HepG2 (cell line): ENCODE measurements around the gene GCLC. TPM values are rescaled to one million over a fixed set of nuclear protein-coding genes. Genes with fewer than 3 reads are reported as not detected.

ENCODE experiments used
- ATAC-seq: fragments of 200-7000 bp; cut with Tn5 transposase; 3 replicates; pipeline ENCODE4 v1.9.1; 2020; ENCODE audit warnings: mild to moderate bottlenecking, moderate library complexity
- BruUV-seq: library from RNA; stranded (reverse); fragments of 400-500 nt; replicated peaks from 2 replicates; lab custom pipeline; 2021; lab: Mats Ljungman, UMichigan
- CTCF ChIA-PET: fragments of 300-600 bp; formaldehyde crosslinking; extraction: SDS; loops from one replicate; lab custom pipeline; 2021; ENCODE audit warnings: low total read pairs, inconsistent platforms, low intra/inter-chr PET ratio; lab: Yijun Ruan, JAX
- POLR2A ChIA-PET: fragments of 350-600 bp; sonication (Branson Sonifier 250); formaldehyde crosslinking; loops from one replicate; lab custom pipeline; 2020; ENCODE audit warnings: antibody characterized with exemption, inconsistent platforms; lab: Yijun Ruan, JAX
- DNase-seq: peaks from one replicate; pipeline ENCODE4 v3.0.0-alpha.2; 2015; ENCODE audit warnings: low spot score
- FAIRE-seq: peaks from 3 replicates; lab custom pipeline; 2011; peaks lifted over from hg19 to GRCh38; lab: Jason Lieb, UNC
- H2AFZ ChIP-seq: one replicate; pipeline ENCODE4 v1.6.1; 2011; ENCODE audit warnings: low read length, inconsistent platforms
- H3K27ac ChIP-seq: fragments of 300-600 bp; 3 replicates; pipeline ENCODE4 v1.8.0; 2011; ENCODE audit warnings: mixed run types, mild to moderate bottlenecking, mixed read lengths, low read length, inconsistent platforms; ENCODE audit not compliant: insufficient read depth; ENCODE audit errors: extremely low read length
- H3K27me3 ChIP-seq, 2 experiments: fragments of 200-600 bp in 1 of 2; 2 replicates in 1 of 2; 3 replicates in 1 of 2; pipeline versions ENCODE4 v1.6.0 to v1.8.0; 2011; ENCODE audit warnings: low read length in 2 of 2, mild to moderate bottlenecking in 2 of 2, moderate library complexity in 2 of 2, inconsistent platforms in 1 of 2; ENCODE audit not compliant: insufficient read depth in 2 of 2, control insufficient read depth in 1 of 2
- H3K36me3 ChIP-seq, 2 experiments: fragments of 200-600 bp in 1 of 2; replicated peaks in 1 of 2; 2 replicates in 1 of 2; 3 replicates in 1 of 2; pipeline versions ENCODE4 v1.5.1 to v1.8.0; 2011; ENCODE audit warnings: low read length in 2 of 2, inconsistent platforms in 1 of 2; ENCODE audit not compliant: insufficient read depth in 2 of 2, control insufficient read depth in 1 of 2
- H3K4me1 ChIP-seq: 2 replicates; pipeline ENCODE4 v1.5.1; 2012; ENCODE audit warnings: low read length, inconsistent platforms; ENCODE audit not compliant: insufficient read depth
- H3K4me2 ChIP-seq: 2 replicates; pipeline ENCODE4 v1.6.0; 2011; ENCODE audit warnings: low read depth, low read length, inconsistent platforms
- H3K4me3 ChIP-seq, 3 experiments: fragments of 200-600 bp in 1 of 3; sonication (generic), shearing (Covaris generic) in 1 of 3; replicated peaks in 1 of 3; 2 replicates each; pipeline ENCODE4 v1.5.1; 2011 to 2016; ENCODE audit warnings: low read length in 3 of 3, inconsistent platforms in 2 of 3, low read depth in 2 of 3, mild to moderate bottlenecking in 2 of 3, control low read depth in 1 of 3, mixed read lengths in 1 of 3; ENCODE audit not compliant: insufficient read depth in 1 of 3
- H3K79me2 ChIP-seq: one replicate; pipeline ENCODE4 v1.6.1; 2011; ENCODE audit warnings: low read length, inconsistent platforms; ENCODE audit not compliant: insufficient read depth
- H3K9ac ChIP-seq: 2 replicates; pipeline ENCODE4 v1.6.0; 2011; ENCODE audit warnings: mild to moderate bottlenecking, low read depth, low read length, inconsistent platforms; ENCODE audit not compliant: insufficient read depth
- H3K9me3 ChIP-seq: 2 replicates; pipeline ENCODE4 v1.5.1; 2012; ENCODE audit warnings: mild to moderate bottlenecking, low read length
- H4K20me1 ChIP-seq: 2 replicates; pipeline ENCODE4 v1.6.0; 2011; ENCODE audit warnings: inconsistent platforms, mild to moderate bottlenecking, low read length, moderate library complexity; ENCODE audit not compliant: insufficient read depth
- FOXP4 ChIP-seq: sonication (generic); formaldehyde crosslinking; IDR thresholded peaks from 2 replicates; pipeline ENCODE4 v1.4.0; 2020; ENCODE audit warnings: missing genetic modification reagents
- RBM22 ChIP-seq: fragments of 200-400 bp; formaldehyde crosslinking; optimal IDR thresholded peaks from 2 replicates; pipeline ENCODE3; 2017; ENCODE audit warnings: mild to moderate bottlenecking, low read length, moderate library complexity
- ZNF292 ChIP-seq: sonication (generic); formaldehyde crosslinking; IDR thresholded peaks from 2 replicates; pipeline ENCODE4 v1.8.1; 2022; ENCODE audit warnings: mild to moderate bottlenecking, low read depth, missing genetic modification reagents, borderline replicate concordance
- ZNF629 ChIP-seq: sonication (generic); formaldehyde crosslinking; conservative IDR thresholded peaks from 2 replicates; pipeline ENCODE4 v1.5.0; 2020; ENCODE audit warnings: missing genetic modification reagents
- ZSCAN29 ChIP-seq: sonication (generic); formaldehyde crosslinking; conservative IDR thresholded peaks from 2 replicates; pipeline ENCODE4 v1.4.0; 2020; ENCODE audit warnings: mild to moderate bottlenecking, missing genetic modification reagents
- WGBS: methylation state at CpG from one replicate; pipeline ENCODE4 v1.1.6; 2017; ENCODE audit warnings: low lambda C conversion rate; 5-methylcytosine and 5-hydroxymethylcytosine counted together
- in situ Hi-C: cut with HindIII; loops from 2 replicates; pipeline ENCODE4 v1.10.0; 2017; ENCODE audit warnings: low pct_unique_long_range_greater_than_20kb; ENCODE audit not compliant: extremely low pct_ligation_motif_present
- intact Hi-C: fragments of 100-400 bp; cut with micrococcal nuclease; formaldehyde crosslinking; loops from one replicate; pipeline ENCODE4 v1.10.0; 2022; ENCODE audit not compliant: unreplicated experiment
- polyA plus RNA-seq, 8 experiments: library from polyadenylated mRNA; depleted of rRNA in 3 of 8; stranded (reverse) in 7 of 8; unstranded in 1 of 8; fragments of >200 nt; fragmentation: Illumina TruSeq in 4 of 8; extraction: Trizol in 4 of 8; gene quantifications; 2 replicates each; pipeline versions ENCODE4 v1.2.1 to v1.2.3, GENCODE V29; 2011 to 2016; ENCODE audit warnings: low read depth in 4 of 8, missing spikeins in 1 of 8, mixed read lengths in 1 of 8; ENCODE audit not compliant: insufficient read depth in 1 of 8
- total RNA-seq, 5 experiments: library from RNA; depleted of rRNA; stranded (reverse); fragments of >200 nt; fragmentation: Illumina TruSeq; extraction: Trizol; gene quantifications; 2 replicates each; pipeline ENCODE4 v1.2.3, GENCODE V29; 2016; ENCODE audit warnings: low read depth in 1 of 5

Gene GCLC
- total and polyA plus RNA-seq, 2 of the 13 experiments (the other 11 are each of a cell fraction or from before 2014, with no cell fraction given): 35.3 to 84.6 TPM

GRCh38 chr6:53524455-53524815 is 20.5 kb downstream of the GCLC start (continued):
- no peak for TF ChIP-seq ZNF292 (CRISPR knock-in tag)

- Histone ChIP-seq H4K20me1 (peaks cover 21% of the 10 kb centered on the region; the same call in 1 of the 2 replicates), H3K79me2 (peaks cover 70% of the 10 kb centered on the region), H3K27me3 (no peaks in the 10 kb centered on the region), H3K36me3 (peaks cover 9 to 18% of the 10 kb centered on the region in 2 experiments), H3K4me3 (no peak overlapping the region), H3K9me3 (no peaks in the 10 kb centered on the region), H3K4me1 (peaks cover 27% of the 10 kb centered on the region), H3K4me2 (no peak overlapping the region)
- FAIRE-seq: no peak
- BruUV-seq: no TSS peak
- 95% methylated on average over 8 of the region's 8 CpGs for WGBS
- in situ Hi-C loops: no loop called here
- TF ChIP-seq ZNF629 (CRISPR knock-in tag): peak; percentile 47; the same call in 1 of the 2 replicates
- no peak for TF ChIP-seq ZSCAN29 (CRISPR knock-in tag)
- TF ChIP-seq RBM22: peak; percentile 33
- no peak for TF ChIP-seq FOXP4
- TF ChIP-seq, all 625 proteins: peak for 2
- POLR2A ChIA-PET: interaction anchor here (1.6 kb wide), 1 partner anchor 21 kb away, joined by 5 read pairs; the partner anchor contains the start of gene GCLC
- DNase-seq (no peak), ATAC-seq (no peak)
- H3K27ac ChIP-seq: no peak overlapping the region
- no peak overlapping the region for H2AFZ ChIP-seq
- CTCF ChIA-PET: no interaction called here
- no peak overlapping the region for H3K9ac ChIP-seq
- intact Hi-C loops: no loop called here
Observed at GRCh38 chr6:53523511-53524454, 21.1 kb downstream of the GCLC start.
